ENCODE data around the gene MMP25. TPM values are rescaled to one million over a fixed set of nuclear protein-coding genes. Genes with fewer than 3 reads are reported as not detected.
"Not testable (repeated sequence)": the region's sequence is repeated elsewhere in the genome, so short reads cannot be mapped to it uniquely, and the experiment has no call there.

Gene MMP25
- total RNA-seq, 2 experiments from 2014 or later = 34.0 to 88.3 TPM

GRCh38 chr16:3055734-3056115 is 9.4 kb downstream of the MMP25 start:
- peaks cover 74% of the 10 kb centered on the region for H3K4me1 Mint-ChIP-seq
- not testable (repeated sequence) for H3K9me3 Mint-ChIP-seq (ENCODE audit: low read depth); DNase-seq; ATAC-seq; H3K27me3 Mint-ChIP-seq
- peak overlapping the region; percentile 68 for H3K4me3 Mint-ChIP-seq
- CTCF ChIA-PET = interaction anchor here (1.2 to 14.1 kb wide), 8 partner anchors 8 to 104 kb away, joined by 3 to 346 read pairs (median 8); partner anchors contain the start of genes IL32 and ZNF213
- peaks cover 63% of the 10 kb centered on the region for H3K36me3 Mint-ChIP-seq
- H3K27ac Mint-ChIP-seq = peak overlapping the region; percentile 95

GRCh38 chr16:3056336-3057180 is 10.2 kb downstream of the MMP25 start:
- ATAC-seq (no peak), DNase-seq (no peak)
- no peaks in the 10 kb centered on the region for H3K9me3 Mint-ChIP-seq (ENCODE audit: low read depth)
- H3K4me1 Mint-ChIP-seq = peaks cover 70% of the 10 kb centered on the region
- no peaks in the 10 kb centered on the region for H3K27me3 Mint-ChIP-seq
- peak overlapping the region; percentile 81 for H3K4me3 Mint-ChIP-seq
- peaks cover 57% of the 10 kb centered on the region for H3K36me3 Mint-ChIP-seq
- peak overlapping the region; percentile 95 for H3K27ac Mint-ChIP-seq
- CTCF ChIA-PET = interaction anchor here (1.2 to 14.1 kb wide), 10 partner anchors 9 to 103 kb away, joined by 3 to 346 read pairs (median 10); partner anchors contain the start of genes IL32 and ZNF213

- Mint-ChIP-seq H3K27ac (peak overlapping the region; percentile 95), H3K4me3 (peak overlapping the region; percentile 81), H3K27me3 (no peaks in the 10 kb centered on the region), H3K4me1 (peaks cover 69% of the 10 kb centered on the region), H3K9me3 (ENCODE audit: low read depth) (no peaks in the 10 kb centered on the region), H3K36me3 (peaks cover 53% of the 10 kb centered on the region)
- DNase-seq = peak; percentile 77
- ATAC-seq = no peak
- CTCF ChIA-PET = interaction anchor here (0.9 to 14.1 kb wide), 26 partner anchors 8 to 119 kb away, joined by 3 to 346 read pairs (median 11); partner anchors contain the start of genes BICDL2, PAQR4 and ZNF213
Measured at GRCh38 chr16:3057181-3058138, 11.1 kb downstream of the MMP25 start.

GRCh38 chr16:3058139-3059030 is 12.0 kb downstream of the MMP25 start:
- Mint-ChIP-seq H3K36me3 (peaks cover 55% of the 10 kb centered on the region), H3K4me3 (peak overlapping the region; percentile 81), H3K9me3 (ENCODE audit: low read depth) (peaks cover 2% of the 10 kb centered on the region), H3K27me3 (no peaks in the 10 kb centered on the region), H3K4me1 (peaks cover 71% of the 10 kb centered on the region), H3K27ac (peak overlapping the region; percentile 95)
- ATAC-seq = peak; percentile 52
- DNase-seq = peak; percentile 84
- CTCF ChIA-PET = interaction anchor here (0.6 to 14.1 kb wide), 38 partner anchors 9 to 118 kb away, joined by 3 to 346 read pairs (median 7); partner anchors contain the start of genes BICDL2, PAQR4, ZNF205 and ZNF213

- ATAC-seq (peak; percentile 76), DNase-seq (peak; percentile 92)
- H3K27ac Mint-ChIP-seq = peak overlapping the region; percentile 90
- H3K4me3 Mint-ChIP-seq = peak overlapping the region; percentile 81
- H3K9me3 Mint-ChIP-seq (ENCODE audit: low read depth) = peaks cover 2% of the 10 kb centered on the region
- no peaks in the 10 kb centered on the region for H3K27me3 Mint-ChIP-seq
- CTCF ChIA-PET = interaction anchor here (0.7 to 14.1 kb wide), 39 partner anchors 8 to 117 kb away, joined by 3 to 346 read pairs (median 6); partner anchors contain the start of genes BICDL2, PAQR4 and ZNF213
- peaks cover 71% of the 10 kb centered on the region for H3K4me1 Mint-ChIP-seq
- peaks cover 49% of the 10 kb centered on the region for H3K36me3 Mint-ChIP-seq
Measured at GRCh38 chr16:3059041-3059722, 12.8 kb downstream of the MMP25 start.

GRCh38 chr16:3059723-3060242 is 13.4 kb downstream of the MMP25 start:
- Mint-ChIP-seq H3K36me3 (peaks cover 44% of the 10 kb centered on the region), H3K27me3 (no peaks in the 10 kb centered on the region), H3K9me3 (ENCODE audit: low read depth) (peaks cover 2% of the 10 kb centered on the region), H3K4me3 (peak overlapping the region; percentile 81), H3K4me1 (peaks cover 70% of the 10 kb centered on the region), H3K27ac (peak overlapping the region; percentile 87)
- ATAC-seq (no peak), DNase-seq (no peak)
- CTCF ChIA-PET = interaction anchor here (0.7 to 14.1 kb wide), 22 partner anchors 10 to 109 kb away, joined by 3 to 346 read pairs (median 10); partner anchors contain the start of genes BICDL2 and ZNF213

- Mint-ChIP-seq H3K9me3 (ENCODE audit: low read depth) (peaks cover 2% of the 10 kb centered on the region), H3K4me3 (peak overlapping the region; percentile 81), H3K4me1 (peaks cover 68% of the 10 kb centered on the region), H3K36me3 (peaks cover 40% of the 10 kb centered on the region), H3K27ac (peak overlapping the region; percentile 87), H3K27me3 (no peaks in the 10 kb centered on the region)
- DNase-seq (no peak), ATAC-seq (no peak)
- CTCF ChIA-PET = interaction anchor here (1.0 to 14.1 kb wide), 18 partner anchors 9 to 105 kb away, joined by 3 to 346 read pairs (median 15); partner anchors contain the start of genes BICDL2 and ZNF213
Measured at GRCh38 chr16:3060339-3061127, 14.2 kb downstream of the MMP25 start.

- DNase-seq (no peak), ATAC-seq (no peak)
- peaks cover 48% of the 10 kb centered on the region for H3K4me1 Mint-ChIP-seq
- no peak overlapping the region for H3K4me3 Mint-ChIP-seq
- CTCF ChIA-PET = interaction anchor here (1.2 to 14.1 kb wide), 7 partner anchors 9 to 101 kb away, joined by 4 to 346 read pairs (median 18); partner anchors contain the start of gene ZNF213
- peaks cover 2% of the 10 kb centered on the region for H3K9me3 Mint-ChIP-seq (ENCODE audit: low read depth)
- no peaks in the 10 kb centered on the region for H3K27me3 Mint-ChIP-seq
- peak overlapping the region; percentile 35 for H3K27ac Mint-ChIP-seq
- H3K36me3 Mint-ChIP-seq = peaks cover 43% of the 10 kb centered on the region
Measured at GRCh38 chr16:3062553-3062952, 16.2 kb downstream of the MMP25 start.

GRCh38 chr16:3063625-3064386 is 17.4 kb downstream of the MMP25 start:
- H3K9me3 Mint-ChIP-seq (ENCODE audit: low read depth) = peaks cover 2% of the 10 kb centered on the region
- peaks cover 54% of the 10 kb centered on the region for H3K4me1 Mint-ChIP-seq
- peak overlapping the region; percentile 97 for H3K27ac Mint-ChIP-seq
- no peaks in the 10 kb centered on the region for H3K27me3 Mint-ChIP-seq
- CTCF ChIA-PET = interaction anchor here (0.8 to 14.1 kb wide), 9 partner anchors 12 to 106 kb away, joined by 3 to 346 read pairs (median 5); partner anchors contain the start of gene ZNF213
- ATAC-seq (no peak), DNase-seq (no peak)
- peak overlapping the region; percentile 100 for H3K4me3 Mint-ChIP-seq
- H3K36me3 Mint-ChIP-seq = peaks cover 48% of the 10 kb centered on the region

- H3K27ac Mint-ChIP-seq = peak within 1 kb of the TSS; percentile 97
- H3K36me3 Mint-ChIP-seq = peaks cover 56% of the 10 kb centered on the region
- peaks cover 2% of the 10 kb centered on the region for H3K9me3 Mint-ChIP-seq (ENCODE audit: low read depth)
- H3K4me1 Mint-ChIP-seq = peaks cover 59% of the 10 kb centered on the region
- H3K27me3 Mint-ChIP-seq = no peaks in the 10 kb centered on the region
- ATAC-seq (peak; percentile 65), DNase-seq (peak; percentile 87)
- H3K4me3 Mint-ChIP-seq = peak within 1 kb of the TSS; percentile 100
- CTCF ChIA-PET = interaction anchor here (0.7 to 14.1 kb wide), 11 partner anchors 10 to 65 kb away, joined by 3 to 346 read pairs (median 4); partner anchors contain the start of gene ZNF213
Measured at GRCh38 chr16:3065069-3065741, 18.8 kb downstream of the MMP25 start, which contains the start of gene IL32. Gene IL32, plus strand, starts transcription at chr16:3065640. Its CDS starts 172 bp downstream, at chr16:3065812.
